ENCODE data around the gene CAPN1.
A peak's percentile ranks its signal among the peaks of the same experiment; 100 is the strongest.
"Not testable (repeated sequence)": the region's sequence is repeated elsewhere in the genome, so short reads cannot be mapped to it uniquely, and the experiment has no call there.

The CAPN1 gene

DNA sequence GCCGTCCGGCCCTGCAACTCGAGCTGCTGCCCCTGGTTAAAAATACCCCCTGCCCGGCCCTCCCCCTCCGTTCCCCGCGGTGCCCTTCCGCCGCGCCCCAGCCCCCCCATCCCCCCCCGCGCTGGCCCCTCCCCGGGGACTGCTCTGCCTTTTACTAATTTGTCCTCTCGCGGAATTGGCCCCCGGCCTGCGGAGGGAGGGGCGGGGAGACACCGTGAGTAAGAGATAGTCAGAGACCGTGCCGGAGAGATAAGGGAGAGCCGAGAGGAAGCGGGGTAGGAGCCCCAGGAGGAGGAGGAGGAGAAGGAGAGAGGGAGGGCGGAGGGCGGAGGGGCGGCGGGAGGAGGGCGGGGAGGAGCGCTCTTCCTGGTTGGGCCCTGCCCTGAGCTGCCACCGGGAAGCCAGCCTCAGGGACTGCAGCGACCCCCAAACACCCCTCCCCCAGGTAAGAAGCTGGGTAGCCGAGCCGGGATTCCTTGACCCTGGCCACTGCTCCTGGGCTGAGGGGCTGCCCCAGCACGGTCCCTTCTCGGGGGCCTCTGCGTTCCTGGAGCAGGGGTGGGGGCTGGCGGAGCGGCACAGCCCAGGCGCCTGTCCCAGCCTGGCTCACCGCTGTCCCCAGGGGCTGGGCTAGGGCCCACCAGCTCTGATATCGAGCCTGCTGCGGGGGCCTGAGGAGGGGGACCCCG, at the start of gene CAPN1:
CAPN1 (plus strand) TSS at position 360 of the 689 bp plus-strand sequence. CDS start 774 bp downstream, outside the sequence.
- peak; percentile 71 for DNase-seq (ENCODE audit: low spot score)

GRCh38 chr11:65132238-65132987, 49.3 kb upstream of the CAPN1 start:
- peak; percentile 84 for DNase-seq (ENCODE audit: low spot score)

DNA sequence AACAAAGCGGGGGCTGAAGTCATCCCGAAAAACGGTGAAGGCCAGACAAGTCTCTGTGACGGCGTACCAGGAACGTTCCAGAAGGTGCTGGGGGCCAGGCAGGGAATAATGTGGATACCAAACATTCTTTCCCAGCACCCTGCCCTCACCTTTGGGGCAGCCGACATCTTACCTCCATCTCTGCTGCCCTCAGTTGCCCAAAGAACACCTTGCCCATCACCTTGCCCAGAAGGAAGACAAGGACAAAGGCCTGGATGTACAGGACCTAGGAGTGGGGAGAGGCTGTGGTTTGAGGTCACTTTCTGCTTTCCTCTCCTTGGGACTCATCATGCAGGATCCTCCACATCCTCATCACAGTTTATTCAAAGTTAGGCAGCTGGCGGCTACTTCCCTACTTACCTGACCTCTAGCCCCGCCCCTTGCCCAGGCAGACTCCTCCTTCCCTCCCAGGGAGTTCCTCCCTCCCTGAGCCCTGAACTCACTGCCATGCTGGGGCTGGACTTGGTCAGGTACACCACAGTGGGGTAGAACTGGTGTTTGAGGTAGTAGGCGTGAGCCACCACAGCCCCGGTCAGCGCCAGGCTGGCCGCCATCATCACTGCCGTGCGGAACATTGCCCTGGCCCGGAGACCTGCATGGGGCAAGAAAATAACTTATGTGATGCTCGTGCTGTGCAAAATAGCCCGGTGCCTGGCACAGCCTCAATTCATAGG, 48.6 kb upstream of the CAPN1 start:
- peak; percentile 84 for DNase-seq (ENCODE audit: low spot score)

- no peak for DNase-seq (ENCODE audit: low spot score)
Measured at GRCh38 chr11:65133724-65134123, 48.0 kb upstream of the CAPN1 start.

DNA sequence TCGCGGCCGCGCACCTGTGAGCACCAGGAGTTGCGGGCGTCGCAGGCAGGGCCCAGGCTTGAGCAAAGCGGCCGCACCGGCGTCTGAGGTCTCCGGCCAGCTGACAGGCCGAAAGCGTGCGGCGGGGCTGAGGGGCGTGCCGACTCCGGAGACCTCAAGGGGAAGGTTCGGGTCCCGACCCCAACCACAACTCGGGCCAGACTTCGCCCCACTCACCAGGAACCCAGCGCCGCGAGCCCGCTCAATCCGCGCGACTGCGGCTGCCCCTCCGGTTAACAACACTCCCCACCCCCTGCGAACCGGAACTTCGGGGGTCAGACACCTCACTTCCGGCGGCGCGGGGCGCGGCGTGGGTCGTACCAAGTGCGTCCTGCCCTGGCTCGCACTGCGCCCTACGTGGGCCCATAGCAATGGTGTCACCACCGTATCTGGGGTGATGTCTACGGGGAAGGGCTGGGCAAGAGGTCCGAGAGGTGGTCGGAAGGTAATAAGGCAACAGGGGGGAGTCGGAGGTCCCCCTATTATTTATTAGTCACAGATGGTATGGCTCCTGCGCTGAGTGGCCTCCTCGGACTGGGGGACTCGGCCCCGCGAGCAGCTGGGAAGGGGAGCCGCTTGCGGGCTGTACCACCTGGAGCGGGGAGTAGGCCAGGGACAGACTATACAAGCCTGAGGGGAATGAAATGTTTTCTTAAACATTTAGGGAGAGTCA, 47.3 kb upstream of the CAPN1 start, which contains the start of gene SYVN1:
SYVN1 (minus strand) TSS at position 280 of the 712 bp plus-strand sequence. CDS start 918 bp downstream, outside the sequence.
- DNase-seq (ENCODE audit: low spot score) = peak; percentile 92

DNA sequence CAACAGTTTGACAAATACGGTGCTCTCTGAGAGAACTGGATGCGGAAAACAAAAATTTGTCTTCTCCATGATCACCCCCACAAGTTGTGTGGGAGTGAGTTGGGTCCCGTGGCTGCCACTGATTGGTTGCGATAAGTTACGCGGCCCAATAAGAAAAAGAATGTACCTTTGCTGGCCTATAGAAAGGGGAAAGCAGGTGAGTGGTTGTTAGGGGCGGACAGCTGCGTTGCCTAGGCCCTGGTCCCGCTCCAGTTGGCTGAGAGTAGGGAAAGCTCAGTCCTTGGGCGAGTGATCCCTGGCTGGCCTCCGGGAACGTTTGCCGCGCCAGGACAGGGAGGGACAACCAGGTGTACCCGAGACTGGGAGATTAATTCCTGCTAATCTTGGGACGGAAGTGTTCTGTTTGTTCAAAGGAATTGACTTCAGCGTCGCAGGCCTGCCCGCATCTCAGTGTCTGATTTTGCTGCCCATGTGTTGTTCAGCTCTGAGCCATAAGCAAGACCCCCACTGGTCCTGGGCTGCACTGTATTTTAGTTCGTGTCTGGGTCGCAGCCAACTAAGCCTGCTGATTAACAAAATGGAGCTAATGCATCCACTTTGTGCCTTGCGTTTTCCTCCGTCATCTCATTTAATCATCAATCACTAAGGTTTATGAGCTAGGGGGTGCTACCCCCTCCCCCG, 46.6 kb upstream of the CAPN1 start:
- peak; percentile 96 for DNase-seq (ENCODE audit: low spot score)

DNA sequence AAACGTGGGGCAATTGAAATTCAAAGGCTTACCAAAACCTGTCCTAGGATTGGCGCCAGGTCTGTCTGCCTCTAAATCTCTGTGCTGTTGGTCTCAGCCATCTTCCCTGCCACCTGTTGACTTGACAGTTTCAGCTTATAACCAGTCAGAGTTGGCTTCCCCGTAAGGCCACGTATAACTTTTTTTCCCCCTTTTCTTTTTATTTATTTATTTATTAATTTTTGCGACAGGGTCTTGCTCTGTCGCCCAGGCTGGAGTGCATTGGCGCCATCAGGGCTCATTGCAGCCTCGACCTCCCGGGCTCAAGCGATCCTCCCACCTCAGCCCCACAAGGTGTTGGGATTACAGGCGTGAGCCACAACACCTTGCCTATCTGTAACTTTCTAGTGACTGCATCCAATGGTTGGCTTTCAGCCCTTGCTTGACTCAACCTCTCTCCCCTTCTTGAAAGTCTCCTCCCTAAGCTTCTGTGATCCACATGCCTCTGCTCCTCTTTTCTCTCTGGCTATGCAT, 46.0 kb upstream of the CAPN1 start:
- no peak for DNase-seq (ENCODE audit: low spot score)

DNA sequence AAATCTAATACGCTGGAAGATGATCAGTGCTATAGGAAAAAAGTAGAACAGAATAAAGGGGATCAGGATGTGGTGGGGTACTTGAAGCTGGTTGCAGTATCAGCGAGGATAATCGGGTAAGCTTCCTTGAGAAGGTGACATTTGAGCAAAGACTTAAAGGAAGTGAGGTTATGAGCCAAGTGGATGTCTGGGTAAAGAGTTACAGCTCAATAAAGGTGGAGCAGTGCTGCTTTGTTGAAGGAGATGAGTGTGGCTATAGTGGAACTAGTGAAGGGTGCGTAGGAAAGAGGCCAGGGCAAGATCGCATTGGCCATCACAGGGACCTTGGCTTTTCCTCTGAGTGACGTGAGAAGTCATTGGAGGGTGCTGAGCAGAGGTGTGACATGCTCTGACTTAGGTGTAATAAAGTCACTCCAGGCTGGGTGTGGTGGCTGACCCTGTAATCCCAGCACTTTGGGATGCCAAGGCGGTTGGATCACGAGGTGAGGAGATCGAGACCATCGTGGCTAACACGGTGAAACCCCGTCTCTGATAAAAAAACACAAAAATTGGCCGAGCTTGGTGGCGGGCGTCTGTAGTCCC, 45.1 kb upstream of the CAPN1 start:
- DNase-seq (ENCODE audit: low spot score) = no peak

GRCh38 chr11:65141896-65142494, 39.7 kb upstream of the CAPN1 start:
- DNase-seq (ENCODE audit: low spot score) = no peak

DNA sequence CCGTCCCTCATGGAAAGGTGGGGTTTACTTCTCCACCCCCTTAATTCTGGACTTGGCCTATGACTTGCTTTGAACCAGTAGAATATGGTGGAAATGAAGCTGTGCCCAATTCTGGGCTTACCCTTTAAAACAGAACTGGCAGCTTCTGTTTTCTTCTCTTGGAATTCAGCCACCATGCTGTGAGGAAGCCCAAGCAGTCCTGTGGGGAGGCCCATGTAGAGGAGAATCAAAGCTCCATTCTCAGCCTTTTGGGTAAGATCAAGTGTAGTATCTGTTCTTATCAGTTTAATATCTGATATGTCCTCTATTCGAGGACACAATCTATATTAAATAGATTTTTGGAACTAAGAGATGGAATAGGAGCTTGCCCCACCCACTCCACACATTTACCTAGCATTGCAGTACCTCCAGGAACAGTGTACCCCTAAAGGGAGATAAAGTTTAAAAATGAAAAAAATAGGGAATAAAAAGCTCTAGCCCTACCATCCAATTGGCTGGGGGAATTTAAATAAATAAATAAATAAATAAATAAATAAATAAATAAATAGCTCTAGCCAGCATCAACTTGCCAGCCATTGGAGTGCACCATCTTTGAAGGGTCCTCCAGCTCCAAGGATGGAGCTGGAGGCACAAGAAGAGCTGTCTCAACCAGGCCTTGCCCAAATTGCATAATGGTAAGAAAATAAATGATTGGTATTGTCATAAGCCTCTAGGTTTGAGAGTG, 34.2 kb upstream of the CAPN1 start:
- DNase-seq (ENCODE audit: low spot score) = no peak

- DNase-seq (ENCODE audit: low spot score) = no peak
Measured at GRCh38 chr11:65148657-65149056, 33.1 kb upstream of the CAPN1 start.

- not testable (repeated sequence) for DNase-seq (ENCODE audit: low spot score)
Measured at GRCh38 chr11:65150131-65150508, 31.6 kb upstream of the CAPN1 start.

DNA sequence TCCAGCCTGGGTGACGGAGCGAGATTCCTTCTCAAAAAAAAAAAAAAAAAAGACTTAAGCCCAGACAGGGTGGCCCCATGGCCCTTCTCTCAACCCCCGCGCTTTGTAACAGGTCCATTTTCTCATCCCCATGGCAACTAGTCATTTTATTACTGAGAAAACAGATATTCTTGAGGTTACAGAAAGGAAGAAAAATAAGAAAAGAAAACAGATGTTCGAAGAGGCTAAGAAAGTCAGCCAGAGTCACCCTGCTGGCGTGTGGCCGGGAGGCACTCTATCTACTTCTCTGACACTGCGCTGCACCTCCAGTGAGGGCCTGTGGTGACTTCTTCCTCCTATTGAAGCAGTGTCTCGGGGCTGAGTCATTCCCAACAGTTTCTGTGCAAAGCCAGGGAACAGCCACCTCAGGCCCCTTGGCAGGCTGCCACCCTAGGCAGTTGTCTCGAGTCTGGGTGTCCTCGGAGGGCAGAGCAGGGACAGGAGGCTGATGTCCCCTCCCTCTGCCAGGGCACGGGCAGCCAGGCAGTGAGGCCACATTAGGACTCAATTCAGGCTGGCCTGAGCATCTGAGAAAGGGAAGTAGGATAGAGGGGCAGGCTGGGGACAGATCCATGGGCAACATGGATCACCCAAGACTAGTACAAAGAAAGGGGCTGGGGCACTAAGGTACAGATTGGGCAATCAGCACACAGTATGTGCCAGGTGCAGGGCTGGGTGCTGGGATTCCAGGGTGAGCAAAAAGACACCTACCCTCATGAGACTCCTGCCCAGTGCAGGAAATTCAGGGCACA, 31.0 kb upstream of the CAPN1 start:
- no peak for DNase-seq (ENCODE audit: low spot score)

- no peak for DNase-seq (ENCODE audit: low spot score)
Measured at GRCh38 chr11:65151331-65151899, 30.3 kb upstream of the CAPN1 start.

DNA sequence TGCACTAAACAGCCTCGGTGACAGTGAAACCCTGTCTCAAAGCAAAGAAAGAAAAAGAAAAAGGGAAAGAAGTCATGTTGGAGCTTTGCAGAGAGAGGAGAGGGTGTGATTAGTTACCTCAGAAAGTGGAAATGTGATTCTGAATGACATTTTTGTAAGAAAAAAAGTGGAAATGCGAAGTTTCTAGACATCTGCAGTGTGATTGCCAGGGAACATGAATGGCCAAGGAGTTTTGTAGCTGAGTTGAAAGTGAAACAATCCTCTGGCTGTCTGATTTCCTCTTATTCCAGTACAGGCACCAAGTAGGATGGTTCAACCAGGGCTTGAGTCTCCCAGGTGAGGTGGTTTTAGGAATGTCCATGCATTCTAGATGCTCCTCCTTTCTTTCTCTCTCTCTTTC, 29.6 kb upstream of the CAPN1 start:
- DNase-seq (ENCODE audit: low spot score) = no peak

DNA sequence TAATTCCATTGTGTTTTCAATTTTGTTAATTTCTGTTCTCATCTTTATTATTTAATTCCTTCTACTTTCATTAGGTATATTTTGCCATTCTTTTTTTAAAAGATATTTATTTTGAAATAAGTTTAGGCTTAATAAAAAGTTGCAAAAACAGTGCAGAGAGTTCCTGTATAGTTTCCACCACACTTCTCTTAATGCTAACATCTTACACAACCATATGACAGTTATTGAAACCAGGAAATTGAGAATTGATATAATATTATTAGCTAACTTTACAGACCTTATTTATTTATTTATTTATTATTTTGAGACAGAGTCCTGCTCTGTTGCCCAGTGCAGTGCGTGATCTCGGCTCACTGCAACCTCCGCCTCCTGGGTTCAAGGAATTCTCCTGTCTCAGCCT, 25.5 kb upstream of the CAPN1 start:
- DNase-seq (ENCODE audit: low spot score) = no peak

DNA sequence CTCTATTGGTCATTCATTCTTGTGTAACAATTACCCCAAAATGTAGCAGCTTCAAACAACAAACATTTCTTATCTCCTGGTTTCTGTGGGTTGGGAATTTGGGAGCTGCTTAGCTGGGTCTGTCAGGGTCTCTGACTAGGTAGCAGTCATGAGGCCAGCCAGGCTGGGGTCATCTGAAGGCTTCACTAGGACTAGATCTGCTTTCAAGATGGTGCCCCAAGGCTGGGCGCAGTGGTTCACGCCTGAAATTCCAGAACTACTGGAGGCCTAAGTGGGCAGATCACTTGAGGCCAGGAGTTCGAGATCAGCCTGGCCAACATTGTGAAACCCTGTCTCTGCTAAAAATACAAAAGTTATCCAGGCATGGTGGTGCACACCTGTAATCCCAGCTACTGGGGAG, 24.8 kb upstream of the CAPN1 start:
- no peak for DNase-seq (ENCODE audit: low spot score)

DNA sequence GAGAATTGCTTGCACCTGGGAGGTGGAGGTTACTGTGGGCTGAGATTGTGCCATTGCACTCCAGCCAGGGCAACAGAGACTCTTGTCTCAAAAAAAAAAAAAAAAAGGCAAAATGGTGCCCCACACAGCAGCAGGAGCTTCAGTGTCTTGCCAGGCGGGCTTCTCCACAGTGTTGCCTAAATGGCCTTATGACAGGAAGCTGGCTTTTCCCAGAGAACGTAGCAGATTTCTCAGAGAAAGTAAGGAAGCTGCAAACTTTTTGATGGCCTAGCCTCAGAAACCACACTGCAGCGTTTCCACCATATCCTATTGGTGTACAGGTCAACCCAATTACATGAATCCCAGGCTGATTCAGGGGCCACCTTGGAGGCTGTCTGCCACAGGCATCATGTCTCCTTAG, 24.4 kb upstream of the CAPN1 start:
- DNase-seq (ENCODE audit: low spot score) = no peak

DNA sequence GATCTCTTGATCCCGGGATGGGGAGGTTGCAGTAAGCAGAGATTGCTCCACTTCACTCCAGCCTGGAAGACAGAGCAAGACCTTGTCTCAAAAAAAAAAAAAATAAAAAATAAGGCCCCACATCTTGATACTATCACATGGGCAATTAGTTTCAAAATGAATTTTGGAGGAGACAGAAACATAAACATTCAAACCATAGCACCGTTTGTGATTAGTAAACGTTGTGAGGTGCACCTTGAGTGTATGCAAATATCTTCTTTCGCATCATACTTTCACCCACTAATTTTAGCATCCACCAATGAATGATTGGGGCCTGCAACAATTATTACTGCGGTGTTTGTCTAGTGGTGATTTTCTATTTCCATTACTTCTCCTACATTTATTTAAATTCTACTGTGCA, 22.7 kb upstream of the CAPN1 start:
- DNase-seq (ENCODE audit: low spot score) = peak; percentile 68

Data from germinal center (tissue), 1 donor.